ENCODE measurements around the gene CFAP141. TPM values are rescaled to one million over a fixed set of nuclear protein-coding genes. Genes with fewer than 3 reads are reported as not detected.

The CFAP141 gene
- total and polyA plus RNA-seq, 2 of the 4 experiments (the other 2 are of a cell fraction): not detected

- Histone ChIP-seq H3K79me1 (ENCODE audit: low read depth in 1 of 2, low read length in 2 of 2) (peaks cover 13 to 50% of the 10 kb centered on the region in 2 experiments), H2AFZ (replicated peaks; ENCODE audit: low read length, poor library complexity) (no peak overlapping the region), H4K5ac (ENCODE audit: low read depth, low read length) (no peak overlapping the region), H3K56ac (ENCODE audit: extremely low read depth, insufficient read depth, low read length) (no peak overlapping the region), H3K9ac (ENCODE audit: low read depth, low read length) (no peak overlapping the region), H2AK5ac (ENCODE audit: low read depth, low read length) (no peak overlapping the region), H2BK120ac (ENCODE audit: low read depth, low read length) (no peak overlapping the region), H3K4me3 (ENCODE audit: insufficient read depth, low read depth, low read length) (no peak overlapping the region), H3K4ac (ENCODE audit: low read depth, low read length) (no peak overlapping the region), H2BK15ac (ENCODE audit: low read depth, low read length) (no peak overlapping the region), H3K18ac (ENCODE audit: low read depth, low read length) (no peak overlapping the region), H4K20me1 (ENCODE audit: insufficient read depth, low read length) (peaks cover 60% of the 10 kb centered on the region), H4K8ac (ENCODE audit: low read depth in 2 of 2, low read length in 2 of 2) (no peak overlapping the region), H3K4me2 (ENCODE audit: low read depth, low read length) (no peak overlapping the region), H3K9me1 (ENCODE audit: insufficient read depth, low read length) (0 out of 2 replicates have a peak, but pooled peaks cover 2% of the 10 kb centered on the region), H3K27ac (ENCODE audit: insufficient read depth, low read length) (no peak overlapping the region), H3K9me3 (ENCODE audit: control insufficient read depth, insufficient read depth, low read length) (no peaks in the 10 kb centered on the region), H3K4me1 (ENCODE audit: control insufficient read depth, insufficient read depth, low read length) (no peaks in the 10 kb centered on the region; the same call in 1 of the 2 replicates), H3K23ac (ENCODE audit: low read depth, low read length) (no peak overlapping the region), H2BK5ac (ENCODE audit: low read depth, low read length, poor library complexity, severe bottlenecking) (no peak overlapping the region), H4K91ac (ENCODE audit: insufficient read depth, low read depth, low read length) (no peak overlapping the region), H3K14ac (replicated peaks; ENCODE audit: low read depth, low read length) (no peak overlapping the region), H2BK20ac (ENCODE audit: low read depth, low read length) (no peak overlapping the region), H3K36me3 (ENCODE audit: control insufficient read depth, insufficient read depth, low read length) (peaks cover 27% of the 10 kb centered on the region), H2AK9ac (replicated peaks; ENCODE audit: low read depth, low read length, poor library complexity) (no peak overlapping the region), H3K27me3 (ENCODE audit: control insufficient read depth, insufficient read depth, low read length) (no peaks in the 10 kb centered on the region)
- ChIA-PET POLR2A (ENCODE audit: unreplicated experiment) (interaction anchor here (0.7 kb wide), 1 partner anchor 248 kb away, joined by 3 read pairs; no protein-coding TSS in a partner anchor), CTCF (no interaction called here)
- in situ Hi-C loops (cut with MboI; ENCODE audit: low sequenced_read_pairs) (no loop called here), dilution Hi-C loops (cut with HindIII; ENCODE audit: low sequenced_read_pairs, unreplicated experiment) (no loop called here), intact Hi-C loops (cut with micrococcal nuclease) (loop anchor here (5.0 kb wide), 1 partner anchor 34 kb away; no protein-coding TSS in a partner anchor)
- no peak for DNase-seq
- BruUV-seq (replicated peaks): no TSS peak
- ATAC-seq (ENCODE audit: low read depth): no peak
- WGBS, 2 experiments (ENCODE audit: extremely low coverage in 2 of 2, insufficient read length in 1 of 2): no CpG with 5 or more reads among the region's 2 CpGs
- TF ChIP-seq MAFK (IDR thresholded peaks at IDR 0.05; ENCODE audit: low read depth, low read length) (no peak), CEBPB (IDR thresholded peaks at IDR 0.05; ENCODE audit: low read depth, low read length) (no peak), RCOR1 (IDR thresholded peaks at IDR 0.05; ENCODE audit: insufficient replicate concordance, low read length) (no peak), MAZ (IDR thresholded peaks at IDR 0.05; ENCODE audit: borderline replicate concordance, low read depth, low read length) (no peak), RFX5 (IDR thresholded peaks at IDR 0.05; ENCODE audit: low read depth, low read length) (no peak), USF2 (IDR thresholded peaks at IDR 0.05; ENCODE audit: low read depth, low read length) (no peak), MXI1 (IDR thresholded peaks at IDR 0.05; ENCODE audit: borderline replicate concordance, low read depth, low read length) (no peak), SMC3 (IDR thresholded peaks at IDR 0.05; ENCODE audit: low read depth, low read length) (no peak), RAD21 (IDR thresholded peaks at IDR 0.05; ENCODE audit: low read length) (no peak), ELK1 (IDR thresholded peaks at IDR 0.05; ENCODE audit: borderline replicate concordance, low read depth, low read length) (no peak), POLR2A (IDR thresholded peaks at IDR 0.05; ENCODE audit: low read depth, low read length) (no peak), FOS (IDR thresholded peaks at IDR 0.05; ENCODE audit: low read depth, low read length) (no peak), CHD1 (IDR thresholded peaks at IDR 0.05; ENCODE audit: low read depth, low read length) (no peak), NFE2L2 (IDR thresholded peaks at IDR 0.05; ENCODE audit: low read depth, low read length) (no peak), CTCF (conservative IDR thresholded peaks at IDR 0.05; ENCODE audit: low read depth, low read length) (no peak), BHLHE40 (IDR thresholded peaks at IDR 0.05; ENCODE audit: low read depth, low read length) (no peak)
Measured at GRCh38 chr1:154223621-154224020, 17.5 kb upstream of the CFAP141 start.
